ENCODE results near the gene TBC1D16. TPM values are rescaled to one million over a fixed set of nuclear protein-coding genes. Genes with fewer than 3 reads are reported as not detected.

Gene TBC1D16
- total and polyA plus RNA-seq, 12 donors = 4.8 to 23.3 (median 17.0) TPM

DNA sequence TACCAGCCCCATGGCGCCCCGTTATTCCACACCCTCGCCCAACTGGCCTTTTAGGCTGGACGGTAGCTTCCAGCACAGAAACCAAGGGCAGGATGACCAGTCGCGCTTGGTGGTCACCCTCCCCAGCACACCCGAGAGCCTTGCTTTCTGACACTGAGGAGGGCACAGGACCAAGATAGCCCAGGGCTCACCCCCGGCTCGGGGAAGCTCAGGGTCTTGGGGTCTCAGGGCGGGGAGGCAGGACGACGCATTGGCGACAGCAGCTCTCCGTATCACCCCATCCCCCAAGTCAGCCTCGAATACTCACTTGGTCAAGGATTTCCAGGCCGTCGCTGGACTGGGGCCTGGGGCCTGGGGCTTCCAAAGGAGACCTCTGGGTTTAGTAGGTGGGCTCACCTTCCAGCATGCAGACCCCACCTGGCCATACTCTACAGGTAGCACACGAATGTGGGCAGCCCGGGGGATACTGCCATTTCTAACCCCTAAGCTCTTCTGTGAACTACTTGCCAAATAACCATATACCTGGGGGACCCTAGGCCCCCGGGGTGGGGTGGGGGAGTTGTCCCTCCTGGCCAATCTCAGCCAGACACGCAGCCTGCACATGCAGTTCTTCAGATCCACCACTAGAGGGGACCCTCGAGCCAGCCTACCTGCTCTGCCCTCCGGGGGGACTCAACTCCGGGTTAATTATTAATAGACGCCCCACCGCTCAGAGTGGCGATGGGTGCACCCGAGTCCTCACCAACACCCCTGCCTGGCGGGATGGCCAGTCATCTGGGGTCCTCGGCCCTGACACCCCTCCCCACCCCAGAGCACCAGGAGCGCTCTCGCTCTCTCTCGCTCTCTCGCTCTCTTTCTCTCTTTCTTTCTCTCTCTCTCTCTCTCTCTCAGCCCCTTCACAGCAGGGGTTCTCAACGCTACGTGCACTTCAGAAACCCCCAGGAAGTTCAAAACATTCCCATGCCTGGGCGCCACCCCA is 30.0 kb downstream of the TBC1D16 start:
- ATAC-seq = peak in 6 of 8 donors; percentile 5 to 56 (median 30)
- no peak overlapping the region for H3K27ac ChIP-seq
- H3K4me3 ChIP-seq = peak overlapping the region in 1 of 10 donors; percentile 15
- H3K36me3 ChIP-seq = peaks cover 0 to 22% (median 7%) of the 10 kb centered on the region in 9 donors
- no peaks in the 10 kb centered on the region for H3K27me3 ChIP-seq
- TF ChIP-seq, protein P1, sequence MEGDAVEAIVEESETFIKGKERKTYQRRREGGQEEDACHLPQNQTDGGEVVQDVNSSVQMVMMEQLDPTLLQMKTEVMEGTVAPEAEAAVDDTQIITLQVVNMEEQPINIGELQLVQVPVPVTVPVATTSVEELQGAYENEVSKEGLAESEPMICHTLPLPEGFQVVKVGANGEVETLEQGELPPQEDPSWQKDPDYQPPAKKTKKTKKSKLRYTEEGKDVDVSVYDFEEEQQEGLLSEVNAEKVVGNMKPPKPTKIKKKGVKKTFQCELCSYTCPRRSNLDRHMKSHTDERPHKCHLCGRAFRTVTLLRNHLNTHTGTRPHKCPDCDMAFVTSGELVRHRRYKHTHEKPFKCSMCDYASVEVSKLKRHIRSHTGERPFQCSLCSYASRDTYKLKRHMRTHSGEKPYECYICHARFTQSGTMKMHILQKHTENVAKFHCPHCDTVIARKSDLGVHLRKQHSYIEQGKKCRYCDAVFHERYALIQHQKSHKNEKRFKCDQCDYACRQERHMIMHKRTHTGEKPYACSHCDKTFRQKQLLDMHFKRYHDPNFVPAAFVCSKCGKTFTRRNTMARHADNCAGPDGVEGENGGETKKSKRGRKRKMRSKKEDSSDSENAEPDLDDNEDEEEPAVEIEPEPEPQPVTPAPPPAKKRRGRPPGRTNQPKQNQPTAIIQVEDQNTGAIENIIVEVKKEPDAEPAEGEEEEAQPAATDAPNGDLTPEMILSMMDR (IDR thresholded peaks at IDR 0.05) = peak; percentile 93 to 99 (median 98)
- H3K4me1 ChIP-seq = peaks cover 0 to 24% (median 9%) of the 10 kb centered on the region in 9 donors
- intact Hi-C loops (cut with DNase I) = loop anchor here in 5 of 10 donors (5.0 kb wide), 3 partner anchors 67 to 252 kb away; no protein-coding TSS in a partner anchor
- peak in 1 of 2 donors; percentile 42 for DNase-seq
- WGBS, 2 donors = 52% methylated on average over 37 of the region's 37 CpGs
- no peaks in the 10 kb centered on the region for H3K9me3 ChIP-seq

DNA sequence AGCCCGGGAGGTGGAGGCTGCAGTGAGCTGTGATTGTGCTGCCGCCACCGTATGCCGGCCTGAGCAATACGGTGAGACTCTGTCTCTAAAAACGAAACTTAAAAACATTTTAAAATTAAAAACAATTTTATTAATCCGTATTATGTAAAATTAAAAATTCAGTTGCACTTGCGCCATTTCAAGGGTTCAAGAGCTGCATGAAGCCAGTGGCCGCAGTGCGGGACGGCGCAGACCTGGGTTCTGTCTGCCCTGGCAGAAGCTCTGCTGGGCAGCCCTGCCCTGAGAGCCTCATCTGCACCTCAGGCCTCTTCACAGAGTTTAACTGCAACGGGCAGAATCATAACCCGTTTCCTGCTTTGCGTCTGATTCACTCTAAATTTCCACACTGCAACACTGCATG is 31.7 kb downstream of the TBC1D16 start:
- Histone ChIP-seq H3K27me3 (no peaks in the 10 kb centered on the region), H3K4me1 (peaks cover 0 to 23% (median 10%) of the 10 kb centered on the region in 9 donors), H3K36me3 (peaks cover 0 to 8% (median 0%) of the 10 kb centered on the region in 9 donors), H3K9me3 (no peaks in the 10 kb centered on the region), H3K27ac (no peak overlapping the region), H3K4me3 (no peak overlapping the region)
- no peak for DNase-seq
- TF ChIP-seq, protein P1 (IDR thresholded peaks at IDR 0.05) = no peak
- intact Hi-C loops (cut with DNase I) = no loop called here
- no peak for ATAC-seq
- WGBS, 2 donors = 90 to 94% methylated on average over 15 of the region's 15 CpGs

DNA sequence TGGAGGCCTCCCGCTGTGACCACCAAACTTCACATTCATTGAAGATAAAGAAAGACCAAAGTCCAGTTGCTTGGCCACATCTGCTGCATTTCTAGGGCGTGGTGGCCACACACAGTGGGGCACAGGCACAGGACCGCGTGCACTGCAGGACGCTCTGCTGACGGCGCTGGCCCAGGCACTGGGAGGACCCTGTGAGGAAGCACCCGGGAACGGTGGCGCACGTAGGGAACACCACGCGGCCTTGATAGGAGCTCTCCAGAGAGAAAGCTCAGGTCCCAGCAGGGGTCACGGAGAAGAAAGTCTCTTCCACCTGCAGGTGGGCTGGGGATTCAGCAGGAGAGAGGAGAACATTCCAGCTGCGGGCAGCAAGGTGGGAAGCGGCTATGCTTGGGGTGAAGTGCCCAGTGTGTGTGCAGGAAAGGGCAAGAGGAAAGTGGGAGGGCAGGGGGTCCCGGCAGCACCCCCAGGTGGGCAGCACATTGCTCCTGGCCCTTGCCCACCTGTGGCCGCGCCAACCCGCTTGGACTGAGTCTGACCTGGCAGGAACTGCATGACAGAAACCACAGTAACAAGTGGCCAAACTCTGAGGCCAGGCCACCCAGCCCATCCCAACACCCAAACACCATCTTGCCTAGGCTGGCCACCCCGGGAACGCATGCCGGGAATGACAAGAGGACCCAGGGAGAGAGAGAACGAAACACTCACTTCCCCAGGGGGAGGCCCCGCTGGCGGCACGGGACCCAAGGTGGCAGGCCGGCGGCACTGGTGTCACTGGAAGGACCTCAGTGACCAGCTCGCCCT is 32.8 kb downstream of the TBC1D16 start:
- 94 to 95% methylated on average over 30 of the region's 30 CpGs for WGBS, 2 donors
- Histone ChIP-seq H3K27ac (no peak overlapping the region), H3K4me1 (peaks cover 0 to 15% (median 8%) of the 10 kb centered on the region in 9 donors), H3K36me3 (peaks cover 0 to 8% (median 0%) of the 10 kb centered on the region in 9 donors), H3K27me3 (no peaks in the 10 kb centered on the region), H3K9me3 (no peaks in the 10 kb centered on the region), H3K4me3 (no peak overlapping the region)
- DNase-seq (no peak), ATAC-seq (no peak)
- intact Hi-C loops (cut with DNase I) = no loop called here
- TF ChIP-seq, protein P1 (IDR thresholded peaks at IDR 0.05) = no peak

DNA sequence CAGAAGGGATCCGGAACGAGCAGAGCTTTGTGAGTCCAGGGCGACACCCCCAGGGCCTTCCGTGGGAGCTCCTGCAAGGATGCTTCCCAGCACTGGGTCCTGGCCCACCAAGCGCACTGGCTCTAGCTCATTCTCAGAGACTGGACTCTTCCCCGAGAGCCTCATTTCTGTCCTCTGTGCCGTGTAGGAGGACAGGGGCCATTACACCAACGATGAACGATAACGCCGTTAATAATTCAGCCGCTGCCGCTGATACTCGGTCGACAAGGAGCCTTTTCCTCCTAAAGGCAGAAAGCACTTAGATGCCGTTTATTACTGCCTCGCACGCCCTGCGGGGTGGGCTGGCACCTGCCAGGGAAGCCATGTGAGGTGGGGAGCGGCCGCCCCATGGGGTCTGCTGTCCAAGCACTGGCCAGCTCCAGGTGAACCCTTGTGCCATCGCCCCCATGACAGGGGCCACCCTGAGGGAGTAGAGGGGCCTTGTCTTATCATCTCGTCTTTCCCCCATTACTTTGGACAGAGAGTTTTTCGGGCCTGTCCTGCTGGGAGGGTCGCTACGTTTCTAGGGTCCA is 33.5 kb downstream of the TBC1D16 start:
- H3K4me3 ChIP-seq = no peak overlapping the region
- no peaks in the 10 kb centered on the region for H3K9me3 ChIP-seq
- 94 to 96% methylated on average over 26 of the region's 26 CpGs for WGBS, 2 donors
- peaks cover 0 to 8% (median 0%) of the 10 kb centered on the region in 9 donors for H3K36me3 ChIP-seq
- TF ChIP-seq, protein P1 (IDR thresholded peaks at IDR 0.05) = no peak
- H3K27ac ChIP-seq = no peak overlapping the region
- intact Hi-C loops (cut with DNase I) = no loop called here
- ATAC-seq (no peak), DNase-seq (no peak)
- H3K4me1 ChIP-seq = peaks cover 0 to 15% (median 8%) of the 10 kb centered on the region in 9 donors
- H3K27me3 ChIP-seq = no peaks in the 10 kb centered on the region
